ENCODE measurements around the gene BCAN.

GRCh38 chr1:156643049-156643777, 1.3 kb downstream of the BCAN start:
- TF ChIP-seq BHLHE40 (IDR thresholded peaks at IDR 0.05; ENCODE audit: borderline replicate concordance) (no peak), FOXA1 (IDR thresholded peaks at IDR 0.05) (no peak), SUZ12 (IDR thresholded peaks at IDR 0.05) (no peak), ELF4 (IDR thresholded peaks at IDR 0.05) (no peak), NFRKB (IDR thresholded peaks at IDR 0.05) (no peak), HDGF (IDR thresholded peaks at IDR 0.05; ENCODE audit: borderline replicate concordance) (no peak), ZNF384 (IDR thresholded peaks at IDR 0.05) (no peak), FOXM1 (IDR thresholded peaks at IDR 0.05; ENCODE audit: borderline replicate concordance) (no peak), LEF1 (IDR thresholded peaks at IDR 0.05; ENCODE audit: borderline replicate concordance) (no peak), TARDBP (IDR thresholded peaks at IDR 0.05) (no peak), SP1 (IDR thresholded peaks at IDR 0.05) (no peak), CTBP1 (IDR thresholded peaks at IDR 0.05; ENCODE audit: borderline replicate concordance) (no peak)
